Posterior vena cava (tissue), 2 donors: ENCODE measurements around the gene GPX4. TPM values are rescaled to one million over a fixed set of nuclear protein-coding genes. Genes with fewer than 3 reads are reported as not detected.

Experiments
- DNase-seq: peaks from one replicate; pipeline ENCODE4 v3.0.0-alpha.2; 2020; ENCODE audit warnings: low spot score
- intact Hi-C, 2 donors: fragments of 100-400 bp; cut with DNase I; formaldehyde crosslinking; loops; one replicate each; pipeline versions ENCODE4 v1.14.1 to v1.14.2; 2022 to 2023
- total RNA-seq, 2 donors: library from RNA; stranded (reverse); fragmentation: NEBNext Ultra II Directional; extraction: Animal tissue kit (Norgen Biotek cat#: 25700); gene quantifications; one replicate each; pipeline ENCODE4 v1.2.1, GENCODE V29; 2021
- donor health status: DM: yes; HTN: yes; CAD: no.
- donor health status: DM: yes; HTN: yes; CAD: no.

The GPX4 gene
- total RNA-seq, 2 donors from 2014 or later: 176 to 193 TPM

GRCh38 chr19:1093811-1094553 lies 9.8 kb upstream of the GPX4 start:
- intact Hi-C loops: no loop called here

GRCh38 chr19:1094655-1094977 lies 9.2 kb upstream of the GPX4 start:
- intact Hi-C loops: no loop called here
- DNase-seq: no peak

More at GRCh38 chr19:1093811-1094553, 9.8 kb upstream of the GPX4 start:
- DNase-seq: no peak

- intact Hi-C loops: loop anchor here in 1 of 2 donors (1.0 kb wide), 2 partner anchors 25 to 44 kb away; no protein-coding TSS in a partner anchor
- DNase-seq: peak; percentile 100
These were observed 8.7 kb upstream of the GPX4 start, which contains the start of gene POLR2E for GRCh38 chr19:1094978-1095701. POLR2E (minus strand) TSS chr19:1095375; CDS start chr19:1095315, 60 bp downstream.

- DNase-seq: no peak
- intact Hi-C loops: no loop called here
These were observed 6.0 kb upstream of the GPX4 start for GRCh38 chr19:1097810-1098176.

GRCh38 chr19:1098177-1099051 lies 5.4 kb upstream of the GPX4 start:
- DNase-seq: no peak
- intact Hi-C loops: no loop called here

- peak; percentile 85 for DNase-seq
- intact Hi-C loops: loop anchor here in 1 of 2 donors (5.0 kb wide), 1 partner anchor 79 kb away; the partner anchor contains the start of genes RNU6-2 and TMEM259
These were observed 2.5 kb upstream of the GPX4 start for GRCh38 chr19:1101337-1101698.

- peak; percentile 81 for DNase-seq
- intact Hi-C loops: loop anchor here in 1 of 2 donors (5.0 kb wide), 1 partner anchor 80 kb away; the partner anchor contains the start of genes RNU6-2 and TMEM259
These were observed 1.2 kb upstream of the GPX4 start for GRCh38 chr19:1102407-1103131.

GRCh38 chr19:1103132-1103707 lies 574 bp upstream of the GPX4 start:
- intact Hi-C loops: loop anchor here in 1 of 2 donors (5.0 kb wide), 1 partner anchor 81 kb away; the partner anchor contains the start of genes RNU6-2 and TMEM259
- peak; percentile 83 for DNase-seq

GRCh38 chr19:1104311-1105007 lies 665 bp downstream of the GPX4 start:
- peak; percentile 92 for DNase-seq
- intact Hi-C loops: loop anchor here (1.0 to 5.0 kb wide), 2 partner anchors 37 to 82 kb away; partner anchors contain the start of genes ARHGAP45 (in 1 of the 2), RNU6-2 (in 1 of the 2) and TMEM259 (in 1 of the 2)

GRCh38 chr19:1105008-1105872 lies 1.4 kb downstream of the GPX4 start:
- intact Hi-C loops: no loop called here
- DNase-seq: peak; percentile 87

- DNase-seq: peak; percentile 84
- intact Hi-C loops: no loop called here
These were observed 2.4 kb downstream of the GPX4 start for GRCh38 chr19:1105873-1106840.

- peak; percentile 85 for DNase-seq
- intact Hi-C loops: no loop called here
These were observed 3.3 kb downstream of the GPX4 start for GRCh38 chr19:1106841-1107660.

- intact Hi-C loops: loop anchor here in 1 of 2 donors (1.0 kb wide), 1 partner anchor 32 kb away; no protein-coding TSS in a partner anchor
- peak; percentile 80 for DNase-seq
These were observed 4.0 kb downstream of the GPX4 start for GRCh38 chr19:1107661-1108261.

GRCh38 chr19:1108291-1109031 lies 4.7 kb downstream of the GPX4 start:
- intact Hi-C loops: loop anchor here in 1 of 2 donors (1.0 kb wide), 1 partner anchor 33 kb away; no protein-coding TSS in a partner anchor
- no peak for DNase-seq
